ENCODE results near the gene ZNF438. TPM values are rescaled to one million over a fixed set of nuclear protein-coding genes. Genes with fewer than 3 reads are reported as not detected.

Gene ZNF438
- total and polyA plus RNA-seq, 2 of the 4 experiments (the other 2 are of a cell fraction): 1.8 to 2.9 TPM

- ATAC-seq (ENCODE audit: low read depth) (no peak), DNase-seq (no peak)
- no peaks in the 10 kb centered on the region for H3K27me3 ChIP-seq (ENCODE audit: control insufficient read depth, insufficient read depth, low read length)
- H3K18ac ChIP-seq (ENCODE audit: low read depth, low read length): no peak overlapping the region
- H3K79me1 ChIP-seq (ENCODE audit: low read depth in 1 of 2, low read length in 2 of 2): no peaks in the 10 kb centered on the region
- no peak overlapping the region for H3K4ac ChIP-seq (ENCODE audit: low read depth, low read length)
- intact Hi-C loops (cut with micrococcal nuclease) (no loop called here), in situ Hi-C loops (cut with MboI; ENCODE audit: low sequenced_read_pairs) (no loop called here), dilution Hi-C loops (cut with HindIII; ENCODE audit: low sequenced_read_pairs, unreplicated experiment) (no loop called here)
- H2BK120ac ChIP-seq (ENCODE audit: low read depth, low read length): no peak overlapping the region
- H3K27ac ChIP-seq (ENCODE audit: insufficient read depth, low read length): no peak overlapping the region
- H4K8ac ChIP-seq (ENCODE audit: low read depth in 2 of 2, low read length in 2 of 2): no peak overlapping the region
- ChIA-PET CTCF (no interaction called here), POLR2A (ENCODE audit: unreplicated experiment) (no interaction called here)
- H3K4me1 ChIP-seq (ENCODE audit: control insufficient read depth, insufficient read depth, low read length): no peaks in the 10 kb centered on the region
- H4K20me1 ChIP-seq (ENCODE audit: insufficient read depth, low read length): no peaks in the 10 kb centered on the region
- no peak overlapping the region for H2AFZ ChIP-seq (replicated peaks; ENCODE audit: low read length, poor library complexity)
- WGBS, 2 experiments (ENCODE audit: extremely low coverage in 2 of 2, insufficient read length in 1 of 2): no CpG with 5 or more reads among the region's 1 CpG
- no peak overlapping the region for H3K9ac ChIP-seq (ENCODE audit: low read depth, low read length)
- no peaks in the 10 kb centered on the region for H3K9me1 ChIP-seq (ENCODE audit: insufficient read depth, low read length)
- no peaks in the 10 kb centered on the region for H3K36me3 ChIP-seq (ENCODE audit: control insufficient read depth, insufficient read depth, low read length)
- no peak overlapping the region for H2AK5ac ChIP-seq (ENCODE audit: low read depth, low read length)
- no peak overlapping the region for H2BK15ac ChIP-seq (ENCODE audit: low read depth, low read length)
- no peak overlapping the region for H2BK5ac ChIP-seq (ENCODE audit: low read depth, low read length, poor library complexity, severe bottlenecking)
- TF ChIP-seq, protein P1, sequence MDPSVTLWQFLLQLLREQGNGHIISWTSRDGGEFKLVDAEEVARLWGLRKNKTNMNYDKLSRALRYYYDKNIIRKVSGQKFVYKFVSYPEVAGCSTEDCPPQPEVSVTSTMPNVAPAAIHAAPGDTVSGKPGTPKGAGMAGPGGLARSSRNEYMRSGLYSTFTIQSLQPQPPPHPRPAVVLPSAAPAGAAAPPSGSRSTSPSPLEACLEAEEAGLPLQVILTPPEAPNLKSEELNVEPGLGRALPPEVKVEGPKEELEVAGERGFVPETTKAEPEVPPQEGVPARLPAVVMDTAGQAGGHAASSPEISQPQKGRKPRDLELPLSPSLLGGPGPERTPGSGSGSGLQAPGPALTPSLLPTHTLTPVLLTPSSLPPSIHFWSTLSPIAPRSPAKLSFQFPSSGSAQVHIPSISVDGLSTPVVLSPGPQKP (IDR thresholded peaks at IDR 0.05; ENCODE audit: borderline replicate concordance, low read depth, low read length): no peak
- TF ChIP-seq RAD21 (IDR thresholded peaks at IDR 0.05; ENCODE audit: low read length): no peak
- no peak for TF ChIP-seq BHLHE40 (IDR thresholded peaks at IDR 0.05; ENCODE audit: low read depth, low read length)
- no peak for TF ChIP-seq CTCF (conservative IDR thresholded peaks at IDR 0.05; ENCODE audit: low read depth, low read length)
- no peak for TF ChIP-seq FOS (IDR thresholded peaks at IDR 0.05; ENCODE audit: low read depth, low read length)
- TF ChIP-seq RFX5 (IDR thresholded peaks at IDR 0.05; ENCODE audit: low read depth, low read length): no peak
- TF ChIP-seq NFE2L2 (IDR thresholded peaks at IDR 0.05; ENCODE audit: low read depth, low read length): no peak
- no peak overlapping the region for H3K14ac ChIP-seq (replicated peaks; ENCODE audit: low read depth, low read length)
- no peak overlapping the region for H3K4me3 ChIP-seq (ENCODE audit: insufficient read depth, low read depth, low read length)
- no TSS peak for BruUV-seq (replicated peaks)
- no peak overlapping the region for H4K5ac ChIP-seq (ENCODE audit: low read depth, low read length)
- no peak overlapping the region for H3K23ac ChIP-seq (ENCODE audit: low read depth, low read length)
- no peak overlapping the region for H3K4me2 ChIP-seq (ENCODE audit: low read depth, low read length)
- H3K56ac ChIP-seq (ENCODE audit: extremely low read depth, insufficient read depth, low read length): no peak overlapping the region
- no peak overlapping the region for H2AK9ac ChIP-seq (replicated peaks; ENCODE audit: low read depth, low read length, poor library complexity)
- no peaks in the 10 kb centered on the region for H3K9me3 ChIP-seq (ENCODE audit: control insufficient read depth, insufficient read depth, low read length)
- H4K91ac ChIP-seq (ENCODE audit: insufficient read depth, low read depth, low read length): no peak overlapping the region
- H2BK20ac ChIP-seq (ENCODE audit: low read depth, low read length): no peak overlapping the region
Observed at GRCh38 chr10:30887839-30888238, 143.8 kb downstream of the ZNF438 start.
